Neural progenitor cell (in vitro differentiated cells): ENCODE measurements around the gene MBOAT1. TPM values are rescaled to one million over a fixed set of nuclear protein-coding genes. Genes with fewer than 3 reads are reported as not detected.

Experiments used
- DNase-seq: peaks from one replicate; pipeline ENCODE4 v3.0.0-alpha.2; 2016; ENCODE audit warnings: low spot score
- H2AFZ ChIP-seq: fragments of 200-600 bp; sonication (generic); replicated peaks from 2 replicates; pipeline ENCODE4 v1.6.1; 2016; ENCODE audit warnings: antibody characterized with exemption
- H3F3A ChIP-seq: fragments of 200-600 bp; sonication (generic); 2 replicates; pipeline ENCODE4 v1.6.1; 2016; ENCODE audit warnings: antibody characterized with exemption, low read depth
- H3K27ac ChIP-seq: fragments of 200-600 bp; sonication (generic); 2 replicates; pipeline ENCODE4 v1.5.1; 2016; ENCODE audit warnings: mild to moderate bottlenecking
- H3K27me3 ChIP-seq: fragments of 200-600 bp; sonication (generic); 2 replicates; pipeline ENCODE4 v1.6.1; 2016; ENCODE audit warnings: mild to moderate bottlenecking, moderate library complexity
- H3K36me3 ChIP-seq: fragments of 200-600 bp; sonication (generic); 2 replicates; pipeline ENCODE4 v1.5.1; 2016
- H3K4me1 ChIP-seq: fragments of 200-600 bp; sonication (generic); 2 replicates; pipeline ENCODE4 v1.6.1; 2016; ENCODE audit warnings: mixed run types
- H3K4me2 ChIP-seq: fragments of 200-600 bp; sonication (generic); 2 replicates; pipeline ENCODE4 v1.6.1; 2016
- H3K4me3 ChIP-seq: fragments of 200-600 bp; sonication (generic); 2 replicates; pipeline ENCODE4 v1.5.1; 2016
- H3K79me2 ChIP-seq: fragments of 200-600 bp; sonication (generic); 2 replicates; pipeline ENCODE4 v1.6.1; 2016; ENCODE audit warnings: low read depth
- H3K9ac ChIP-seq: fragments of 200-600 bp; sonication (generic); 2 replicates; pipeline ENCODE4 v1.6.1; 2016
- H3K9me3 ChIP-seq: fragments of 200-600 bp; sonication (generic); 2 replicates; pipeline ENCODE4 v1.5.1; 2016; ENCODE audit warnings: low read depth
- H4K20me1 ChIP-seq: fragments of 200-600 bp; sonication (generic); 2 replicates; pipeline ENCODE4 v1.6.1; 2016; ENCODE audit warnings: low read depth
- H3K27ac Mint-ChIP-seq: 3 replicates; pipeline ENCODE4 v1.8.0; 2021; ENCODE audit warnings: mixed read lengths
- H3K27me3 Mint-ChIP-seq: 2 replicates; pipeline ENCODE4 v1.8.0; 2022; ENCODE audit warnings: low read depth, mild to moderate bottlenecking, inconsistent platforms, moderate library complexity, mixed read lengths; ENCODE audit not compliant: insufficient read depth
- H3K36me3 Mint-ChIP-seq: 3 replicates; pipeline ENCODE4 v1.8.0; 2021; ENCODE audit warnings: mixed read lengths
- H3K4me1 Mint-ChIP-seq: 3 replicates; pipeline ENCODE4 v1.8.0; 2021; ENCODE audit warnings: mixed read lengths
- H3K4me3 Mint-ChIP-seq: 3 replicates; pipeline ENCODE4 v1.8.0; 2021; ENCODE audit warnings: mild to moderate bottlenecking, moderate library complexity, mixed read lengths
- H3K9me3 Mint-ChIP-seq: 3 replicates; pipeline ENCODE4 v1.8.0; 2020; ENCODE audit warnings: mixed read lengths
- CTCF ChIP-seq: fragments of 200-600 bp; sonication (generic); IDR thresholded peaks from 2 replicates; pipeline ENCODE4 v1.5.1; 2017; ENCODE audit warnings: antibody characterized with exemption, mild to moderate bottlenecking
- EZH2 ChIP-seq: fragments of 200-600 bp; sonication (generic); IDR thresholded peaks from 2 replicates; pipeline ENCODE4 v1.6.1; 2017; ENCODE audit warnings: antibody characterized with exemption, mild to moderate bottlenecking, moderate library complexity
- EZH2phosphoT487 ChIP-seq: fragments of 200-600 bp; sonication (generic); IDR thresholded peaks from 2 replicates; pipeline ENCODE4 v1.6.1; 2017; ENCODE audit warnings: antibody characterized with exemption
- total RNA-seq: library from RNA; depleted of rRNA; stranded (reverse); fragments of >200 nt; gene quantifications from 2 replicates; pipeline ENCODE4 v1.2.3, GENCODE V29; 2015; ENCODE audit warnings: low replicate concordance

Gene MBOAT1
- total RNA-seq, 1 donor from 2014 or later: 0.45 TPM

GRCh38 chr6:20113649-20114224, 98.5 kb downstream of the MBOAT1 start:
- Histone ChIP-seq H3K4me1 (peaks cover 16% of the 10 kb centered on the region), H3K9me3 (no peaks in the 10 kb centered on the region), H2AFZ (no peak overlapping the region), H3K36me3 (no peaks in the 10 kb centered on the region), H3K4me2 (no peak overlapping the region), H3K9ac (no peak overlapping the region), H3K79me2 (no peaks in the 10 kb centered on the region), H3F3A (no peaks in the 10 kb centered on the region), H3K27me3 (no peaks in the 10 kb centered on the region), H4K20me1 (no peaks in the 10 kb centered on the region), H3K27ac (no peak overlapping the region), H3K4me3 (no peak overlapping the region)
- Mint-ChIP-seq H3K9me3 (no peaks in the 10 kb centered on the region), H3K27ac (no peak overlapping the region), H3K4me3 (no peak overlapping the region), H3K36me3 (no peaks in the 10 kb centered on the region), H3K4me1 (peaks cover 13% of the 10 kb centered on the region), H3K27me3 (peaks cover 2% of the 10 kb centered on the region)
- TF ChIP-seq EZH2 (no peak), EZH2phosphoT487 (no peak), CTCF (no peak)
- DNase-seq: no peak

GRCh38 chr6:20112841-20113240, 99.4 kb downstream of the MBOAT1 start:
- H3K36me3 ChIP-seq: no peaks in the 10 kb centered on the region
- H3K4me3 ChIP-seq: no peak overlapping the region
- Mint-ChIP-seq H3K36me3 (no peaks in the 10 kb centered on the region), H3K4me1 (peaks cover 8% of the 10 kb centered on the region), H3K9me3 (no peaks in the 10 kb centered on the region), H3K27me3 (peaks cover 2% of the 10 kb centered on the region), H3K27ac (no peak overlapping the region), H3K4me3 (no peak overlapping the region)
- TF ChIP-seq EZH2: no peak
- no peak for TF ChIP-seq CTCF
- no peak for TF ChIP-seq EZH2phosphoT487
- H3K27ac ChIP-seq: no peak overlapping the region
- H3K4me2 ChIP-seq: no peak overlapping the region
- DNase-seq: no peak
- no peaks in the 10 kb centered on the region for H3K79me2 ChIP-seq
- peak overlapping the region; percentile 10 for H2AFZ ChIP-seq
- no peaks in the 10 kb centered on the region for H4K20me1 ChIP-seq
- no peaks in the 10 kb centered on the region for H3K9me3 ChIP-seq
- H3K4me1 ChIP-seq: peaks cover 7% of the 10 kb centered on the region
- no peak overlapping the region for H3K9ac ChIP-seq
- H3K27me3 ChIP-seq: no peaks in the 10 kb centered on the region
- no peaks in the 10 kb centered on the region for H3F3A ChIP-seq

GRCh38 chr6:20112241-20112640, 100.0 kb downstream of the MBOAT1 start:
- Mint-ChIP-seq H3K27ac (no peak overlapping the region), H3K9me3 (no peaks in the 10 kb centered on the region), H3K27me3 (no peaks in the 10 kb centered on the region), H3K4me3 (no peak overlapping the region), H3K4me1 (peaks cover 5% of the 10 kb centered on the region), H3K36me3 (no peaks in the 10 kb centered on the region)
- Histone ChIP-seq H2AFZ (no peak overlapping the region), H3K27me3 (no peaks in the 10 kb centered on the region), H3F3A (no peaks in the 10 kb centered on the region), H3K27ac (no peak overlapping the region), H3K9ac (no peak overlapping the region), H3K79me2 (no peaks in the 10 kb centered on the region), H3K4me1 (peaks cover 6% of the 10 kb centered on the region), H3K9me3 (no peaks in the 10 kb centered on the region), H4K20me1 (no peaks in the 10 kb centered on the region), H3K4me3 (no peak overlapping the region), H3K36me3 (no peaks in the 10 kb centered on the region), H3K4me2 (no peak overlapping the region)
- no peak for DNase-seq
- TF ChIP-seq EZH2phosphoT487 (no peak), EZH2 (no peak), CTCF (no peak)
